ENCODE results near the gene TRIM62.

TRIM62 gene

DNA sequence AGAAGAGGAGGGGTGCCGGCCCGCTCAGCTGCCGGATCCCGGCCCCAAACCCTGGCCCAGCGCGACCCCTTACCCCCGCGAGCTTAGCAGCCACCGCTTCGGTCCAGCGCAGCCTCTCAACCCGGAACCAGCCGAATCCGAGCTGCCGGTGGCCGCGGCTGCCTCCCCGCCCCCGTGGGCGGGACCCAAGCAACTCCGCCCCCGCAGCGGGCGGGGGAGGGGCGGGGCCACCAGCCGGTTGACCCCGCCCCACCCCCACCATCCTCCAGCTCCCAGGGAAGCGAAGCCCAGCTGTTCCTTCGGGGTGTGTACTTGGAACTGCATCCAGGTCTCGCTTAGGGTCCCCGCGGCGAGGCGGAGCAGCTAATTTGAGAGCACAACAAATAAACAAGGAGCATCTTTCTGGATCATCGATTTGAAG, at the start of gene TRIM62:
TSS of gene TRIM62 (minus strand) at position 123 of the 421 bp plus-strand sequence. CDS start 611 bp downstream, outside the sequence.
- DNase-seq (ENCODE audit: low spot score): peak; percentile 91
- peak within 1 kb of the TSS; percentile 97 for H3K4me3 ChIP-seq
- H3K27ac ChIP-seq: peak within 1 kb of the TSS; percentile 76 to 97
- TF ChIP-seq CTCF (IDR thresholded peaks at IDR 0.05): no peak

DNA sequence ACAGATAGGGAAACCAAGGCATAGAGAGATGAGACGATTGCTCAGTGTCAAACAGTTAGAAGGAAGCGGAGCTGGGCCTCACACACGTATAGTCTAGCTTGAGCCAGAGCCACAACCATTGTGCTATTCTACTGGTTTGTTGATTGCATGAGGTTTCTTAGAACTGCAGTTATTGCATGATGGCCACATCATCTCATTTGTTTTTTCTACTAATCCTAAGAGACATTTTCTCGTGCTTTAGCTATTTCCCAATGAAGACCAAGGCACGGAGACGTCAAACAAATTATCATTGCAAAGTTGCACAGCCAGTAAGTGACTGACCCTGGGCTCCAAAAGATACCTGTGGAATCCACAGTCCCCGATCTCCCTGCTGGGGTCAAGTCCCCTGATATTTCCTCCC, 49.3 kb upstream of the TRIM62 start:
- no peak overlapping the region for H3K27ac ChIP-seq
- TF ChIP-seq CTCF (IDR thresholded peaks at IDR 0.05): no peak
- no peak for DNase-seq (ENCODE audit: low spot score)
- H3K4me3 ChIP-seq: no peak overlapping the region

- H3K27ac ChIP-seq: no peak overlapping the region
- no peak overlapping the region for H3K4me3 ChIP-seq
- DNase-seq (ENCODE audit: low spot score): no peak
- TF ChIP-seq CTCF (IDR thresholded peaks at IDR 0.05): no peak
These were observed 47.2 kb upstream of the TRIM62 start for GRCh38 chr1:33228935-33229487.

DNA sequence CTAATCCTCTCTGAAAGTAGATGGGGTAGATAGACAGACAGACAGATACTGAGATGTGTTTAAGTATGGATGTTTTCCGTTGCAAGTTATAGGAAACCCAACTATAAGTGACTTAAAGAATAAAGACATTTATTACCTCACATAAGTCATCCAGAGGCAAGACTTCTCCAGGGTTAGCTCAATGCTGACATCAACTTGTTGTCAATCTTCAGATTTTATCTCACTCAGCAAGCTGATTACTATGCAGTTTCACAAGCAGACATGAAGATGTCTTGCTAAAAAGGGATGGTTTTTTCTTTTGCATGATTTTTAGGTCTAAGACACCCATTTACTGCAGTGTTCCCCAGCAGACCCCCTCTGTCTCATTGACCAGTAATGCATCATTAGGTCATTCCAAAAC, 43.7 kb upstream of the TRIM62 start:
- no peak for TF ChIP-seq CTCF (IDR thresholded peaks at IDR 0.05)

GRCh38 chr1:33224166-33224707, 42.4 kb upstream of the TRIM62 start:
- TF ChIP-seq CTCF (IDR thresholded peaks at IDR 0.05): no peak
- Histone ChIP-seq H3K27ac (no peak overlapping the region), H3K4me3 (no peak overlapping the region)

More for the DNA sequence above, 43.7 kb upstream of the TRIM62 start:
- Histone ChIP-seq H3K27ac (no peak overlapping the region), H3K4me3 (no peak overlapping the region)
- no peak for DNase-seq (ENCODE audit: low spot score)

DNA sequence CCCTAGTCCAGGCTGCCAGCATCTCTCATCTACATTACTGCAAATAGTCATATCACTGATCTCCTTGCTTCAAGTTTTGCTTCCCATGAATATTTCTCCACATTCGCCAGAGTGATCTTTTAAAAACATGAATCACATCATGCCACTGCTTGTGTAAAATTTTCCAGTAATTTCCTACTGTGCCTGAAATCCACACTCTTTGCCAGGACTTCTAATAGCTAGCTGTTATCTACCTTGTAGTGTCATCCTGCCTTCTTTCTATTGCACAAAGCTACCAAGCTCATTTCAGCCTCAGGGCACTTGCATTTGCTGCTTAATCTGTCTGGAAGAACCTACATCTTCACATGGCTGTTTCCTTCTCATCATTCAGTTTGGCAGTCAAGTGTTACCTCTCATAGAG, 40.5 kb upstream of the TRIM62 start:
- no peak overlapping the region for H3K27ac ChIP-seq
- no peak for TF ChIP-seq CTCF (IDR thresholded peaks at IDR 0.05)
- H3K4me3 ChIP-seq: no peak overlapping the region
- DNase-seq (ENCODE audit: low spot score): no peak

More at GRCh38 chr1:33224166-33224707, 42.4 kb upstream of the TRIM62 start:
- no peak for DNase-seq (ENCODE audit: low spot score)

DNA sequence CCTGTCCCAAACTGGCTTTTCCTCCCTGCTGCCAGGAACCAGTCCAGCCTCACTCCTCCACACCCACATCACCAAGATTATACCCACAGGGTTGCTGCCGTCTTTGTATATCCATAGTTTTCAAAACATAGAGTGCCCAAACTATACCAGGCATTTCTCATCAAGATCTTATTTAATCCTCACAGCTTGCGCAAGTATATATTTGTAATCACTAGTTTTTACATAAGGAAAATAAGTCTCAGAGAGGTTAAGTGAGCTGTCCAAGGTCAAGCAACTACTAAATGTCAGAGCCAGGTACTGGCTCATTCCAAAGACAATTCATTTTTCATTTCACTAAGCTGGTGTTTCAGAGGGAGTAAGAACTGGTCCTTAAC, 39.5 kb upstream of the TRIM62 start:
- Histone ChIP-seq H3K27ac (peak overlapping the region in 1 of 2 donors; percentile 4), H3K4me3 (no peak overlapping the region)
- no peak for DNase-seq (ENCODE audit: low spot score)
- TF ChIP-seq CTCF (IDR thresholded peaks at IDR 0.05): no peak

Data from coronary artery (tissue), 2 donors.